Mucosa of gallbladder (tissue), 1 donor: ENCODE data around the gene TNNT1. TPM values are rescaled to one million over a fixed set of nuclear protein-coding genes. Genes with fewer than 3 reads are reported as not detected.
"Not testable (repeated sequence)": the region's sequence is repeated elsewhere in the genome, so short reads cannot be mapped to it uniquely, and the experiment has no call there.

Experiments
- DNase-seq: peaks from one replicate; pipeline ENCODE4 v3.0.0-alpha.2; 2020; ENCODE audit warnings: low spot score
- total RNA-seq: library from RNA; stranded (reverse); gene quantifications from one replicate; pipeline ENCODE4 v1.2.1, GENCODE V29; 2021
- donor health status: DM: no; HTN: no; CAD: no.

Gene TNNT1, protein sequence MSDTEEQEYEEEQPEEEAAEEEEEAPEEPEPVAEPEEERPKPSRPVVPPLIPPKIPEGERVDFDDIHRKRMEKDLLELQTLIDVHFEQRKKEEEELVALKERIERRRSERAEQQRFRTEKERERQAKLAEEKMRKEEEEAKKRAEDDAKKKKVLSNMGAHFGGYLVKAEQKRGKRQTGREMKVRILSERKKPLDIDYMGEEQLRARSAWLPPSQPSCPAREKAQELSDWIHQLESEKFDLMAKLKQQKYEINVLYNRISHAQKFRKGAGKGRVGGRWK
- 0.72 TPM for total RNA-seq

DNA sequence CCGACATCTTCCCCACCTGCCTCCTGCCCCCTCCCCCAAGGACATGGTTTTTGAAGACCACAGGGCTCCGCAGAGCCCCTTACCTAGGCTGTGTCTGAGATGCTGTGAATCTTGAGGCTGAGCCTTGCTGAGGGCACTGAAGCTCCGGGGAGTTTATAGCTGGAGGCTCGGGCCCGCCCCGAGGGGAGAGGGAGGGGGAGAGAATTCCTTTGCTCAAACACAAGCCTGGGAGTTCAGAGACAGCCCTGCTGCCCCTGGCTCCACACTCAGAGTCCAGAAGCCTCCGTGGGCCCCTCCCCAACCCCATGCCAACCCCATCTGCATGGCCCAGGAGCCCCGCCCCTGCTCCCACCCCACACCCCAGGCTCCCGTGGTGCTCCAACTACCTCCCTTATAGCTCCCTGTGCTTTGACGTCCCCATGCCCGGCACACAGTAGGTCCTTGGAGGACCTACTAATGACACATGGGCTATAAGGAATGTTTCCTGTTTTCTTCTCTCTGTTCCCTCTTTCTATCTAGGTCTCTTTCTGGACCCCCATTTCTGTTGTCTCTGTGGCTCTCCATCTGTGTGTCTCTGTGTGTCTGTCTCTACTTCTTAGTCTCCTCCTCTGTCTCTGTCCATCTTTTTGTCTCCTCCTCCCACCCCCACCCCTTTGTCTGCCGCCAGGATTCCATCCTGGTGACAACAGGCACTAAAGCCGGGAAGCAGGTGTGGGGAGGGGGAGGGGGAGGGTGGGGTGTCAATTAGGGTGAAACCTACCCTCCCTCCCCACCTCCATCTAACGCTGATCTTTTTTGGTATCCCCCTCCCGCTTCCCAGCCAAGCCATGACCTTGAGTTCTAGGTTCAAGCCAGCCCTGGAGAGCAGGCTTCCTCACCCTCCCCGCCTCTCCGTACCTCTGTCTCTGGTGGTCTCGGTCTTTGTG lies at the start of gene TNNT1:
TSS of gene TNNT1 (minus strand) at position 129 of the 926 bp plus-strand sequence. CDS start 2,049 bp downstream, outside the sequence.
- DNase-seq: no peak

DNA sequence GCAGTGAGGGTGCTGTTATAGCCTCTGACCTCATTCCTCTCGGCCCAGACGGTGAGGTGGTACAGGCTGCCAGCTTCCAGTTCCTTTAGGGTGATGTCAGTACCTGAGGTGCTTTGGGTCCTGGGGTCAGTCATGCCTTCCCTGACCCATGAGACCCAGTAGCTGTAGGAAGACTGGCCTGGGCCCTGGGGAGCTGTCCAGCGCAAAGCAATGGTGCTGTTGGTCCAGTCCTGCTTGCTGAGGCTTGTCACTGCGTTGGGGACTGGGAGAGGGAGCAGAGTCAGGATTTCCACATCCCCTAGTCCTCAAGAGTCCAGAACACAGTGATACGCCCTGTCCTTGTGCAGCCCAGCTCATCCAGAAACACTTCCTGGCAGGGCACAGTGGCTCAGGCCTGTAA lies 49.6 kb upstream of the TNNT1 start:
- no peak for DNase-seq

DNA sequence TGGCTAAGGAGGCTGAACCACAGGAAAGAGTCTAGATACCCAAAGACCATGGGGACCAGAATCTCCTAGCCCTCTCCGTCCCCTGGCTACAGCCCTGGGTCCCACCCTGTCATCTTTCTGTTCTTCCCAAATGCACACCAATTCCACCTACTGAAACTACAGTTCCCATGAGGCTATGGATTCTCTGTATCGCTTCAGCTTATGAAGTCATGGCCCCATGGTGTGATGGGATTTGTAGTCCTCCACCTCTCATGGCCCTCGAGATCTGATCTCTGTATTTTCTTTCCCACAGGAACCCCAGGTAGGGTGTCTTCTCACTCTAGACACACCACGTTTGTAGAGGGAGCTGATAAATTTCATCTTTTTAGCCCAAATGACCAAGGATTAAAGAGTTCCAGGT lies 48.5 kb upstream of the TNNT1 start:
- no peak for DNase-seq

DNA sequence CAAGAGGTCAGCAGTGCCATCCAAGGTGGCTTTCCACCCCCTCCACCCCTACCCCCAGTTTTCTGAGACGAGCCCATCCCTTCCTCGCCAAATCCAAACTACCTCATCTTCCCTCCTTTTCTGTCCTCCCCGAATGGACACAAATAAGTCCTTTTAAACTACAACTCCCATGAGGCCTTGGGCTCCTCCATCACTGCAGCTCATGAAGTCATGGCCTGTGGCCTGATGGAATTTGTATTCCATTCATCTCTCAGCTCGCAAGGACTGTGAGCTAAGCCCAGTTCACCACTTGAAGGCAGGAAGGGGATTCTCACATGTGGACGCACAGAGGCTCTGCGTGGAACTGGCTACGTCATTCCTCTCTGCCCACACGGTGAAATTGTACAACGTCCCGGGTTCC lies 47.8 kb upstream of the TNNT1 start:
- no peak for DNase-seq

DNA sequence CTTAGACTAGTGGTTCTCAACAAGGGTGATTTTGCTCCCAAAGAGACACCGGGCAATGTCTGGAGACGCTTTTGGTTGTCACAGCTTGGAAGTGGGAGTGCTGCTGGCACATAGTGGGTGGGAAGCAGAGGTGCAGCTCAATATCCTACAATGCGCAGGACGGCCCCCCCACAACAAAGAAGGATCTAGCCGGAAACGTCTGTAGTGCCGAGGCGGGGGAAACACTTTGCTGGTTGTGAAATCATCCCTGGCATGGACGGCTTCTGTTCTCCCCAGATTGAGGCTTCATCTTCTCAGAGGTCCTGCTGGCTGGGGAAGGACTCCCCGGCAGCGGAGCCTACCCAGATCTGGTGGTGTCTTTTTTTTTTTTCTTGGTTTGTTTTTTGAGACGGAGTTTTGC lies 44.5 kb upstream of the TNNT1 start:
- DNase-seq: no peak

DNA sequence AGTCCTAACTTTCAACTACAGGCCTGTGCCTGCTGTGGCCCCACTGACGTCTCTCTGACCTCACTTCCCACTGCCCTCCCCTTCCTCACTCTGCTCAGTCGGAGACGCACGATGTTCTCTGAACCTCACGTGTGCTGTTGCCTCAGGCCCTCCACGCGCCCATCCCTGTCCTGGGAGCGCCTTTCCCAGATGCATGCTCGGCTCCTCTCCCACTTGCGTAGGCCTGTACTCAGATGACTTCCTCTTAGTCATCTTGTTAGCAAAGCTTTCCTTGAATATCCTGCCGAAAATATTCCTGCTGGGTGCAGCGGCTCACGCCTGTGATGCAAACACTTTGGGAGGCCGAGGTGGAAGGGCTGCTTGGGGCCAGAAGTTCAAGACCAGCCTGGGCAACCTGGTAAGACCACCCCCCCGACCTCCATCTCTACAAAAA lies 40.4 kb upstream of the TNNT1 start:
- DNase-seq: no peak

DNA sequence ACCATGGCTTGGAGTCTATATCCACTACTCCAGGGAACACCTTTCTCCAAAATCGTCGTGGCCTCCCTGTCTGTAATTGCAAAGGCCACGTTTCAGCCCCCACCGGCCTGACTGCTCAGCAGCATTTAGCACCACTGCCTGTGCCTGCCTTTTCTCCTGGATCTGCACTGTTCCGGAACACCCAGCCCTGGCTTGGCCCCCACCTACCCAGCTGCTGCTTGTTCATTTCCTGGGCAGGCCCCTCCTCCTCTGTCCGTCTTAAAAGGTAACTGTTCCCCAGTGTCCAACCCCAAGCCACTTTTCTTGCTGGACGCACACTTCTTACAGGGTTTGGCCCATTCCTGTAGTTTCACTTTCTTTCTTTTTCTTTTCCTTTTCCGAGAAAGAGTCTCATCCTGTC lies 39.6 kb upstream of the TNNT1 start:
- no peak for DNase-seq

DNA sequence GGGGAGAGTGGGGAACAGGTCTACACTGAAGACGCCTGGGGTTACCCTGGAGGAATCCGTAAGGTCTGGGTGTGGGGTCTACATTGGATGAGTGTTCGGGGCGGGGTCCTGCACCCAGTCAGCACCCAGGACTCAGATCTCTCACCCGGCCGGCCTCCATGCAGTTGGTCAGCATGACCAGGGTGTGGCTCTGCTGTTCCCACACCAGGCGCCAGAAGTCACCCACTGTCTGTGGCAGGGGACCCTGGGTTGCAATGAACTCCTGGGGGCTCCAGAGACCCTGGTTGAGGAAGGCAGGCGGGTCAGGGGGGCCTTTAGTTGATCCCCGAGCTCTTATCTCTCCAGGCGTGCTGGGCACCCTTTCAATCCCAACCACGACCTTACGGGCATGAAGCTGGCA lies 37.1 kb upstream of the TNNT1 start:
- no peak for DNase-seq

DNA sequence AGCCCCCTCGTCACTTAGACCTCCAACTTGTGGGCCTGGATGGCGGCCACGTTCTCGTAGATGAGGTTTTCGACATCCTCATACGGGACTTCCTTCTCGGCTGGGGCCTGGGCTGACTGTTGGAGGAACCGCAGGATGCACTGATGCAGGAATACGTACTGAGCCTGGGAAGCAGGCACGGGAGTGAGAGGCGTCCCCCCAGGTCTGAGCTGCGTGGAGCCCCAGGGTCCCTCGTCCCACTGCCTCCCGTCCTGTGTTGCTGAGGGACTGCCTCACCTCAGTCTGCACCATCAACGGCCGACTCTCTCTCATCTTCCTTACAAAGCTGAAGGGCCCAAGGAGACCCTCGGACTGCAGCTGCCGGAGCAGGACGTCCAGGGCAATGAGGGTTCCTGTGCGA lies 32.7 kb upstream of the TNNT1 start:
- DNase-seq: no peak

DNA sequence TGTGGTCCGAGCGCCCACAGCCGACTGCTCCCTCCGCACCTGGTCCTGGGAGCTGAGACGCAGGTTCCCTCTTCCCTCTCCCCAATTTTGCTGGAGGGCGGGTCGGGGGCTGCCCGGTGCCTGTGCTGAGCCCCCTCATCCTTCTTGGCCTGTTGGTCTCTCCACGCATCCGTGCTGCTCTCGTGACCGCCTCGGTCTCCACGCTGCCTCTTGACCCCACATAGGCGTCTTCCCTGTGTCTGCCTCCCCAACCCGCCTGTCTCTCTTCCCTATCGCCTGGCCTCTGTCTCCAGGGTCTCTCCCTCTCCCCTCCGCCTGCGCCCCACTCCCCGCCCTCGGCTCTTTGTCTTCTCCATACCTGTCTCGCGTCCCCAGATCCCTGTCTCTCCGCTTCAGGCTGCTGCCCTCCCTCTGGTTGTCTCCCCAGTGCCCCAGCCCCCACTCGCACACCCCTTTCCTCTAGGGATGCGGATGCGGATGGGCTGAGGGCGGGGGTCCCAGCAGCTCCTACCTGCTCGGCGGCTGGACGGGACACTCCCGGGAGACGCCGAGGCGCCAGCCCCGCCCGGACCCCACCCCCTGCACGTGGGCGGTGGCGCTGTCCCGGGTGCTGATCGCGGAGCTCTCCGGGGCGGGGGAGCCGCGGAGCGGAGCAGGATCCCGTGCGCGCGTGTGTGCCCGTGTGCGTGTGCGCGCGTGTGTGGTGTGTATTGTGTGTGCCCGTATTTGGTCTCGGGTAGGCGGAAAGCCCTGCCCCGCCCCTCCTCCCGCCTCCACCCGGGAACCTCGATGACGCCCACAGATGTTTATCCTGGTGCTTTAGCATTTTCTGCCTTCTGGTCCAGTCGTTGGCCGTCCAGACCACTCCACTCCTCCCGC lies 30.8 kb upstream of the TNNT1 start, which contains the start of gene SYT5:
TSS of gene SYT5 (minus strand) at position 684 of the 879 bp plus-strand sequence. CDS start 1,248 bp downstream, outside the sequence.
- DNase-seq: peak; percentile 30

DNA sequence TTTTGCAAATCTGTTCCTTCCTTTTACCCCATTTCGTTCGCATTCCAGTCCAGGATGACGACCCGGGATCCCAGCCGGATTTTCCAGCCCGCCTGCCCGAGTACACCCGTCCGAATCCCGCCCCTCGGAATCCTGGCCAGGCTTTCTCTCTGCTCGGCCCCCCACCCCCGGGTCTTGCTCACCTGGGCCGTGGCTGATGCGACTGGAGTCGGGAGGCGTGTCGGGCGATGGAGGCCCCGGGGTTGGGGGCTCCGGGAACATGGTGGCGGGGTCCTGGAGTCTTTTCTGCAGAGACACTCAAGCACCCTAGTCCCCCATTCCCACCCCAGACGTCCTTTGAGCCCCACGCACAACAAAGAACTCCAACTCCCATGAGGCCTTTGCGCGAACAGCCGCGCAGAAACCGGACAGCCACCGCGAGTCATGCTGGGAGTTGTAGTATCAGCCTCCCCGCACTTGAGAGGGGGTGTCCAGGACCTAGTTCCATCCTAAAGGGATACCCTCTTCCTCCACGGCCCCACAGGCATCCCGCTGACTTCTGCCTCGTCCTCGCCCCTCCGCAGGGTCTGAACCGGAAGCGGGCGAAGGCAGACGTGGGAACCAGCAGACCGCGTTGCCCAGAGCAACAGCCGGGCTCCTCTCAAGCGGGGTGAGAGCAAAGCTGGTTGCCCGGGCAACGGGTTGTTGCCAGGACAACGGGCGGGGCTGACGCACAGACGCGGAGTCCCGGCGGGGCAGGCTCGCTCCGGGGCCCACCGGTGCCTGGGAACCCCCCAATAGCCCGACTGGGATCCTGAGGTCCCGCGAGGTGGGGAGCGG lies 30.0 kb upstream of the TNNT1 start:
- DNase-seq: peak; percentile 58

DNA sequence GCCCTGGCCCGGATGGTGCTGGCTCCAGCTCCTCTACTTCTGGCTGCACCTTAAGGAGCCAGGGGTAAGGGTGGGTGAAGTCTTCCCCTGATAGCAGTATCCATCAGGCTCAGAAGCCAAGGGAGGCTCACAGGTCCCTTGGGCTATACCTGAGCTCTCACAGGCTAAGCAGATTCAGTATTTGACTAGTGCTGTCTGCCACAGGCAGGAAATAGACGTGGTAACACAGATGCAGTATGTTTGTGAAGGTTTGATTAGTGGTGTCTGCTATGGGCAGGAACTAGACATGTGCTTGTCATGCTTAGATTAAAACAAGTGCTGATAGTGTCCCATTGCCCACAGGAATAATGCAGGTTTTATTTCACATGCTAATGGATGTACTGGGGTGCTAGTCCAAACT lies 27.1 kb upstream of the TNNT1 start:
- no peak for DNase-seq

DNA sequence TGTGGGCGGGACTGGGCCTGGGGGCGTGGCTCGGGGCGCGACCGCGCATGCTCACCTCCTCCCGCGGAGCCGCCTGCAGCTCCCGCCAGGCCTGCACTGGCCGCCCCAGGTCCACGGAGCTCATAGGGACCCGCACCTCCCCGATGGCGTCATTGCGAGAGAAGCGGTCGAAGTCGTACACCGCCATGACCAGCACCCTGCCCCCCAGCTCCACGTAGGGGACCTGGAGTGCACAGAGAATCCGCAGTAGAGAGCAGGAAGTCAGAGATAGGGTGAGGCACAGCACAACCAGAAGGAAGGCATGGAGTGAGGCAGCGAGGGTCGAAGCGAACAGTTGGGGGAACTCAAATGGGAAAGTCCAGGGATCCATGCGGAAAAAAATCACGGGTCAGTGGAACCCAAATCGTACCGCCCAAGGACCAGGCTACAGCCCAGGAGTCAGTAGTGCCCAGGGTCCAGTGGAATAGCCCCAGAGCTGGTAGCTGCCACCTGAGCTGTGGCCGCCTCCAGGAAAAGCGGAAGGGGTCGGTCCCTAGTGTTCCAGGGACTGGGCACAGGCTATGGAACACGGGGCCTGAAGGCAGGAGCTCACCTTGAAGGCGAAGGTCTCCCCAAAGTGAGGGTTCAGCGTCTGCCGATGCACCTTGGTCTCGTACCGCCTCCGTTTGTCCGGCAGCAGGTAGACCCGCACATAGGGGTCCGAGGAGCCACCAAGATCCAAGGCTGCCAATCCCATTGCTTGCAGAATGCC lies 26.3 kb upstream of the TNNT1 start:
- DNase-seq: no peak

DNA sequence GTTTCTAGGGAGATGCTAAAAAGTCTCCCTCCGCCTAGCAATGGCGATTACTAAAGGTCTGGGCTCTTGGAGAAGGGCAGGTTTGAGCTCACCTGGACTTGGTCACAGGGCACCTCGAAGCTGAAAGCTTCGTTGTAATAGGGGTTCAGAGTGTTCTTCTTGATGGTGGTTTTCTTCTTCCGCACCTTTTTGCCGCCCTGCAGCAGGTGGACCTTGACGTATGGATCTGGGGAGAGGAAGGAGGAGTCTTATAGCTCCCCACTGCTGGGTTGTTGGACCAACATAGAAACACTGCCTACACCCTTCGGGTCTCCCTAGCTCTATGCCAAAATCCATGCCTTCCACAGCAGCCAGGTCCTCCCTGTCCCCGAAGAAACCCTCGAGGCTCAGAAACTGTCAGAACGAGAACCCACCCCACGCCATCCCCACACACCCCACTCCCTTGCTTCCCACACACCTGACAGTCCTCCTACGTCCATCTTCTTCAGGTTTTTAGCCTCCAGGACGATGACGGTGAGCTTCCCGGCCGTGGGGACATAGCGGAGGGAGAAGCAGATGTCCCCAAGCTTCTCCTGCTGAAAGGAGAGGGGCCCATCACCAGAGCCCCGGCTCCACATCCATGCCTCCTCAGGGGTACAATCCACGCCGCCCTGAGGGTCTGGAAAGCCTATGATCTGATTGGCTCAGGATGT lies 25.6 kb upstream of the TNNT1 start:
- DNase-seq: no peak

DNA sequence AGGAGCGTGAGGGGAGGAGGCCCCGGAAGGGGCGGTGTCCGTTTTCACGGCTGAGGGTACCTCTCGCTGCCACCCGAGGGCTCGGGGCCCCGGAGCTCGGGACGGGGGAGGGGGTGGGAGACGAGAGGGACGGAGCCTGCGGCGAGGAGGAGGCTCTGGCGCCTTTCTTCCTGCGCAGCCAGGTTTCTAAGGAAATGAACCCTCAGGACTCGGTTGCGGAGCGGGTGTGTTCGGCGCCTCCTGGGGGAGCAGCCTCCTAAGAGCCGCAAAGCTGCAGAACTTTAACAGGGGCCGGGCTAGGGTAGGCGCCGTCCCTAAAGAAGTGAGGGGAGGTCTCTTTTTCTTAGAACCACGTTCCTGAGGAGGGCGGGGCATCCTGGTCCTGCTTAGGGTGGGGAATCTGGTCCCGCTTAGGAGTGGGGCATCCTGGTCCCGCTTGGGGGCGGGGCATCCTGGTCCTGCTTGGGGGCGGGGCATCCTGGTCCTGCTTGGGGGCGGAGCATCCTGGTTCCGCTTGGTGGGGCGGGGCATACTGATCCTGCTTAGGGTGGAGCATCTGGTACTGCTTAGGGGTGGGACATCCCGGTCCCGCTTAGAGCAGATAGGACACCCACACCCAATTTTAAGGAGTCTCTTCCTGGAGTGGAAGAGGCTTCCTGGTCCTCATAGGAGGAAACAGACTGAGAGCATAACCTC lies 24.9 kb upstream of the TNNT1 start:
- peak; percentile 23 for DNase-seq

DNA sequence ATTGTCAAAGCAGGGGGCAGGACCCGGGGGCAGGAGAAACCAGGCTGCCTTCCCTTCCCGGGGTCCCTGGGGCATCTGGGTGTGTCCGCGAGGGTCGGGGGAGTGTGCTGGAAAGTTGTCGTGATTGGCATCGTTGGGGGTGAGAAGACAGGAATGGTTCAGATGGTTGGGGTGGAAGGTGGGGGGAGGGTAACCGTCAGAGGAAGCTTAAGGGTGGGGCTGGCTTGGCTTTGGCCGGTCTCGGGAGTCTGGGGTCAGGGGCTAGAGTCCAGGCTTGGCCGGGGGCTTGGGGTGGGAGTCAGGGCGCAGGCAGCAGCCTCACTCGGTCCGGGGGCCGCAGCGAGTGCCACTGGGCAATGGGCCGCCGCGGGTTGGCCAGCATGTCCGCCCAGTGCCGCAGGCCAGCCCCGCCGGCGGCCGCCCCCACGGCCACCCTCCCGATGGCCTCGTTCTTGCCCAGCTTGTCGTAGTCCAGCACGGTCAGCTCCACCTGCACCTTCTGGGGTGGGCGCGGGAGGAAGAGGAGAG lies 24.2 kb upstream of the TNNT1 start:
- DNase-seq: no peak

DNA sequence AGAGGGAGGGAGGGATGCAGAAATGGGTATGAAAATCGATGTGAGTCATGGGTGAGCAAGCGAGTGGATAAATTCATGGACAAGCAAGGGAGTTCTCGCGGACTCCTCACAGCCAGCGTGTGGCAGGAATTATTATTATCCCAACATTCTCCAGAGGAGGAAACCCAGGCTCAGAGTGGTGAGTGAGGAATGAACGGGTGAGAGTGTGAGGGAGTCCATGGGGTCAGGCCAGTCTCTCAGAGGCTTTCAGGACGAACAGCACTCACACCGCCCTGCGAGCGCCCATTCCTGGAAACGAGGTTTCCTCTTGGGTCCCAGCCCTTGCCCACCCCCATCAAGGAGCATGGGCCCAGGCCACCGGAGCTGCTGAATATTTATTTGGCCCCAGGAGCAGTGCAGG lies 23.7 kb upstream of the TNNT1 start:
- no peak for DNase-seq

DNA sequence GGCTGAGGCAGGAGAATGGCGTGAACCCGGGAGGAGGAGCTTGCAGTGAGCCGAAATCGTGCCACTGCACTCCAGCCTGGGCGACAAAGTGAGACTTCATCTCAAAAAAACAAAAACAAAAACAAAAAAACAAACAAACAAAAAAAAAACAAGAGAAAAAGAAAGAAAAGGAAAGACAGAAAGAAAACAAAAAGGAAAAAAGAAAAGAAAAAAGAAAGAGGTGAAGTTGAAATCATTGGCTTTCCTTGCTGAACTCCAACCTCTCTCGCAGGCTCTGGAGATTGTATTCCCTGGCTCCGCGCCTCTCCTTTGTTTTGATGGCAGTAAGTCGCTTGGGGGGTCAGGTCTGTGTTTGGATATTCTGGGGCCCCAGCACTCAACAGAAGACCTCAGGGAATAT lies 23.3 kb upstream of the TNNT1 start:
- not testable (repeated sequence) for DNase-seq

DNA sequence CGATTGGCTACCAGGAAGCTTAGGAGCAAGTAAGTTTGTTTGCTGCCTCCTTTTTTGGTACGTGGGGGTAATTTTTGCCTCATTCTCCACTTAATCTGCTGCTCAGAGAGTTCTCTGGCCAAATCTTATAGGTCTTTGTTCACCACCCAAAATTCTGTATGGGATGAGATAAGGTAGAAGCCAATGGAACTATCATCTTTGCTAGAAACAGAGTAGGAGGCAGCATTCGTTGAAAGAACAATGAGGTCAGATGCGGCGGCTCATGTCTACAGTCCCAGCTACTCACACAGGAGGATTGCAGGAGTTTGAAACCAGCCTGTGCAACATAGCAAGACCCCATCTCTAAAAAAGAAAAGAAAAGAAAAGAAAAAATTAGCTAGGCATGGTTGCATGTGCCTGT lies 22.4 kb upstream of the TNNT1 start:
- DNase-seq: no peak
